ENCODE results near the gene DCC.

- no peak for TF ChIP-seq CTCF (conservative IDR thresholded peaks at IDR 0.05; ENCODE audit: low read depth in 2 of 2)
- TF ChIP-seq EZH2phosphoT487 (IDR thresholded peaks at IDR 0.05; ENCODE audit: unreplicated experiment) = no peak
- no peak for TF ChIP-seq POLR2AphosphoS5 (IDR thresholded peaks at IDR 0.05; ENCODE audit: low read depth)
- no peak for TF ChIP-seq EZH2 (IDR thresholded peaks at IDR 0.05; ENCODE audit: low read depth, unreplicated experiment)
- TF ChIP-seq CREB1 (CRISPR knock-in tag; IDR thresholded peaks at IDR 0.05; ENCODE audit: low read depth) = no peak
These were observed 128.5 kb downstream of the DCC start for GRCh38 chr18:52468496-52468895.

Measured in GM23338 (cell line).